ENCODE data around the gene MEAK7.

- TF ChIP-seq, protein P1, sequence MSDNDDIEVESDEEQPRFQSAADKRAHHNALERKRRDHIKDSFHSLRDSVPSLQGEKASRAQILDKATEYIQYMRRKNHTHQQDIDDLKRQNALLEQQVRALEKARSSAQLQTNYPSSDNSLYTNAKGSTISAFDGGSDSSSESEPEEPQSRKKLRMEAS (IDR thresholded peaks at IDR 0.05), result no peak
- TF ChIP-seq TAF1 (IDR thresholded peaks at IDR 0.05; ENCODE audit: low read depth) (no peak), YY1 (IDR thresholded peaks at IDR 0.05; ENCODE audit: low read depth) (no peak), REST (IDR thresholded peaks at IDR 0.05; ENCODE audit: low read depth) (no peak), FOXM1 (IDR thresholded peaks at IDR 0.05; ENCODE audit: borderline replicate concordance, low read depth) (no peak), CEBPB (IDR thresholded peaks at IDR 0.05) (no peak)
Observed at GRCh38 chr16:84548971-84549844, 44.7 kb upstream of the MEAK7 start.

Data from Ishikawa (cell line).